ENCODE measurements around the gene SENP8.
A peak's percentile ranks its signal among the peaks of the same experiment; 100 is the strongest.

SENP8 gene

GRCh38 chr15:72176159-72176558, 58.0 kb downstream of the SENP8 start:
- DNase-seq = peak; percentile 49

DNA sequence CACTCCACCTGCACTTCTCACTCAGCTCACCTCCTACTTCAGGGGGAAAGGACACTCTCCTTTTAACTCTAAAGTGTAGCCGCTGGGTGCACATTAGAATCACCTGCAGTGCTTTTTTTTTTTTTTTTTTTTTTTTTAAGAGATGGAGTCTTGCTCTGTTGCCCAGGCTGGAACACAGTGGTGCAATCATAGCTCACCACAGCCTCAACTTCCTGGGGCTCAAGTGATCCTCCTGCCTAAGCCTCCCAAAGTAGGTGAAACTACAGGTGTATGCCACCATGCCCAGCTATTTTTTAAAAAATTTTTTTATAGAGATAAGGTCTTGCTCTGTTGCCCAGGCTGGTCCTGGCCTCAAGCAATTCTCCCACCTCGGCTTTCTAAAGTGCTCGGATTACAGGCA, 58.5 kb downstream of the SENP8 start:
- peak; percentile 37 for DNase-seq

- peak; percentile 52 for DNase-seq
Observed at GRCh38 chr15:72178976-72179585, 60.9 kb downstream of the SENP8 start.

DNA sequence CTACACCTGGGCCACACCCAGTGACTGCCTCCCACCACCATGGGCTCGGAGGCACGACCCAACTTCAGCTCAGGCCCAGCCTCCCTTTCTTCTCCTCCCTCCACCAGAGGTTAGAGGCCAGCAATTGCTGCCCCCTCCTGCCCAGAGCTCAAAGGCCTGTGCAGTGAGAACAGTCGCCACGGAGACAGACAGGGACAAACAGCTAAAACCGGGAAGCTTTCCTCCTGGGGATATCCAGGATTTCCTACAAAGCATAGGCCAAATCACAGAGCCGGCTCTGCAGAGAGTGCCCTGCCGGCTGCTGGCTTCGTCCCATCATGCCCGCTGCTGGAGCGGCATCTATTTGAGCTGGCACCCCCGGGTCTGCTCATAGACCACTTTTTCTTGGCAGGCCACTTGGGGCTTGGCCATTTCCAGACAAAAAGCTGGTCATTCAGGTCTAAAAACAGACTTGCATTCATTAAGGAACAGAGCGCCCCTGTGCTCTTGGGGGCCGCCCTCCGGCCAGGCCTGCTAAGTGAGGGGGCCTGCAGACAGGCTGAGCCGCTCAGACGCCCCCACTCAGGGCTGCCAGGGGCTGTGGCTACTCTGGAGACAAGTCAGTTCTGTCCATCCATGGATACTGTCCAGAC, 61.9 kb downstream of the SENP8 start:
- peak; percentile 85 for DNase-seq

- DNase-seq = no peak
Observed at GRCh38 chr15:72180761-72181324, 62.6 kb downstream of the SENP8 start.

DNA sequence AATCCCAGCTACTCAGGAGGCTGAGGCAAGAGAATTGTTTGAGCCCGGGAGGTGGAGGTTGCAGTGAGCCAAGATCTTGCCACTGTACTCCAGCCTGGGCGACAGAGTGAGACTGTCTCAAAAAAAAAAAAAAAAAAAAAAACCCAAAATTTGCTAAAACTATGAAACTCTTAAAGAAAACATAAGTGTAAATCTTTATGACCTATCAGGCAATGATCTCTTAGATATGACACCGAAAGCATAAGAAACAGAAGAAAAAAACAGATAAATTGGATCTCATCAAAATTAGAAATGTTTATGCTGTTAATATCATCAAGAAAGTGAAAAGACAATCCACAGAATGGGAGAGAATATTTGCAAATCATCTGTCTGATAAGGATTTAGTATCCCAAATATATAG, 64.0 kb downstream of the SENP8 start:
- no peak for DNase-seq

DNA sequence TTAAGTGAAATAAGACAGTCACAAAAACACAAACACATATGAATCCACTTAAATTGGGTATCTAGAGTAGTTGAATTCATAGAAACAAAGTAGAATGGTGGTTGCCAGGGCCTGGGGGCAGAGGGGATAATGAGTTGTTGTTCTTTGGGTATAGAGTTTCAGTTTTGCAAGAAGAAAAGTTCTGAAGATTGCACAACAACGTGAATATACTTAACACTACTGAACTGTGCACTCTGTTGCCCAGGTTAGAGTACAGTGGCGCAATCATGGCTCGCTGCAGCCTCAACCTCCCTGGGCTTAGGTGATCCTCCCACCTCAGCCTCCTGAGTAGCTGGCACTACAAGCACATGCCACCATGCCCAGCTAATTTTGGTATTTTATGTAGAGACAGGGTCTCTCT, 64.5 kb downstream of the SENP8 start:
- DNase-seq = peak; percentile 31

DNA sequence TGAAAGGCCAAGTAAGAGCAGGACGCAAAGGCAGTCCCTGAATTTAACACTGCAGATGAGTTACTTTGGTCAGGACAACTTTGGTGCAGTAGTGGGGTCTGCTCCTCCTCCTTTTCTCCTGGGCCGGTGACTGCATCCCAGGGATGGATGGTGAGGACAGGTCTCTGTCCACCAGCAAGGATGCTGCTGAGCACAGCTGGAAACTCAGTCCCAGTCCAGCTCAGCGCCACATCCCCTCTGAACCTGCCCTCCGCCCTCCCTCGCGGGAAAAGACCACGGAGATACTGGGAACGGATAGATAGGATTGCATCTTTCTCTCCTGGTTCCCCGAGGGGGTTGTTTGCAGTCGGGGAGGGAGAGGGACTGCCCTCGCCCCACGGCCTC, 65.6 kb downstream of the SENP8 start:
- no peak for DNase-seq

DNA sequence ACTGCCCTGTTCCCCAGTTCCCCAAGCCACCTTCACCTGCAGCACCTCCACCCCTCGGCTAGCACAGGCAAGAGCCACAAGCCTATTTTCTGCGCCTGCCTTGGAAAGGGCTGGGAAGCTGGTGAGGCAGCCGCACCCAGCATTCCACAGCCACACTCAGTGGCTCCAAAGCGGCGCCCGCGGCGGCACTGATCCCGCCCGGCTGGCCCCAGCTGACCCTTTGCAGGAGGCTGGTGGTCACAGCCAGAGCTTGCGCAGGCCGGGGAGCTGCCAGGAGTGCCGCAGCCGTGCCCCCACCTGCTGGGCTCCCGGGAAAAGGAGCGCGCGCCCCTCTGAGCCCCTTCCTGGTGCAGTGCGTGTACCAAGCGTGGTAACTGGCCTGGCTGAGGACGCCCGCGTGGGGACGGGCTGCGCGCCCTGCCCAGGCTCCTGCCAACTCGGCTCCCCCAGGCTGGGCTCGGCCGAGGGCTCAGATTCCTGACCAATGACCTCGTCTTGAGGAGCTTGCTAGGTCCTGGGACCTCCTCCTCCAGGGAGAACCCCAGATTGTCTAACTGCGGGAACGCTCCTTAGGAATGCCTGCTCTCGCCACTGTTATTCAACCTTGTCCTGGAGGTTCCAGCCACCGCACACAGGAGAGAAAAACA, 66.1 kb downstream of the SENP8 start:
- DNase-seq = peak; percentile 95

- peak; percentile 5 for DNase-seq
Observed at GRCh38 chr15:72189250-72189902, 71.2 kb downstream of the SENP8 start.

DNA sequence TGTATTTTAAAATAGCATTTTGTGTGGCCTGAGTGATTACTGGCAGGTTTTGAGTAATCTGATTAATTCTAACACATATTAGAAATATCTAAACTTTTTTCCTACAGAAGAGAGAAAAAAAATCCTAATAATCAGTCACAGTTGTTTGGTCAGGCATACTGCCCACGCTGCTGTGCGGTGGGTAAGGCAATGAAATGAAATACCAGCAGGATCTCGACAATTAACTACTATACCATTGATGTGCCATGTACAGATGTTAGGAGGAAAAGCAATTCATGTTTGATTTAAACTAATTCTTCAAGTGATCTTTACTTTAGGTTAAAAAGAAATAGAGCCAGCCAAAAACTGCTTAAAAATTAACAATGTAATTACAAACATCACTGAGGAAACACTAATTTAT, 74.2 kb downstream of the SENP8 start:
- peak; percentile 3 for DNase-seq

Data from islet precursor cell (in vitro differentiated cells).